ENCODE data around the gene ZNF70.

DNA sequence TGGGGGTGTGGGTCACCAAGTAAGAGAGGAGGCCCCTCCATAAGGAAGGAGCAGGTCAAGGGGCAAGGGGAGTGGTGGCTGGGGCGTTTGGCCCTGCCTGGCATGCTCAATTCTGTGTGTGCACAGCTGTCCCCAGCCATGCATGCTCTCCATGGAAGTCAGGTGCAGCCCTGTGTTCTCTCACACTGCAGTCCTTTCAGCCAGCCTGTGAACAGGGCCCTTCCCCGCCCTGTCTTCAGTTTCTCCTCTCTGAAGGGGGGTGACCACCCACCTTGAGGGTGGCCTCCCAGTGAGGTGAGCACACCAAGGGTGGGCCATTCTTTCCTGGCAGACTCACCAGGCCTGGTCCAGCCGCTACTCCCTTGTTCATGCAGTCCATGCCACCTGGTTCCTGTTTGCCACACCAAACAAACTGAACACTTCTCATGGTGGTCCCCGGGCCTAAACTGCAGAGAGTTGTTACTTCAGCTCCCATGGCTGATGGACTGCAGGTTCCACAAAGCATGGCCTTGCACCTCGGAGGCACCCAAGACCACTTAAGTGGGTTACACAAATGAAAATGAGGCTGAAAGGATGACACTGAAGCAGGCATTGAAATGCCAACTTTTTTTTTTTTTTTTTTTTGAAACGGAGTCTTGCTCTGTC is 18.5 kb upstream of the ZNF70 start:
- TF ChIP-seq, protein P1, sequence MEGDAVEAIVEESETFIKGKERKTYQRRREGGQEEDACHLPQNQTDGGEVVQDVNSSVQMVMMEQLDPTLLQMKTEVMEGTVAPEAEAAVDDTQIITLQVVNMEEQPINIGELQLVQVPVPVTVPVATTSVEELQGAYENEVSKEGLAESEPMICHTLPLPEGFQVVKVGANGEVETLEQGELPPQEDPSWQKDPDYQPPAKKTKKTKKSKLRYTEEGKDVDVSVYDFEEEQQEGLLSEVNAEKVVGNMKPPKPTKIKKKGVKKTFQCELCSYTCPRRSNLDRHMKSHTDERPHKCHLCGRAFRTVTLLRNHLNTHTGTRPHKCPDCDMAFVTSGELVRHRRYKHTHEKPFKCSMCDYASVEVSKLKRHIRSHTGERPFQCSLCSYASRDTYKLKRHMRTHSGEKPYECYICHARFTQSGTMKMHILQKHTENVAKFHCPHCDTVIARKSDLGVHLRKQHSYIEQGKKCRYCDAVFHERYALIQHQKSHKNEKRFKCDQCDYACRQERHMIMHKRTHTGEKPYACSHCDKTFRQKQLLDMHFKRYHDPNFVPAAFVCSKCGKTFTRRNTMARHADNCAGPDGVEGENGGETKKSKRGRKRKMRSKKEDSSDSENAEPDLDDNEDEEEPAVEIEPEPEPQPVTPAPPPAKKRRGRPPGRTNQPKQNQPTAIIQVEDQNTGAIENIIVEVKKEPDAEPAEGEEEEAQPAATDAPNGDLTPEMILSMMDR (IDR thresholded peaks at IDR 0.05 in 2 of 3, conservative IDR thresholded peaks at IDR 0.05 in 1 of 3; ENCODE audit: control insufficient read depth in 2 of 3, extremely low read depth in 1 of 3, insufficient read depth in 1 of 3, low read depth in 3 of 3, low read length in 3 of 3): no peak
- TF ChIP-seq BCL11A (IDR thresholded peaks at IDR 0.05; ENCODE audit: low read depth, low read length) (no peak), DPF2 (IDR thresholded peaks at IDR 0.05) (no peak), ZSCAN29 (IDR thresholded peaks at IDR 0.05) (no peak), RAD21 (IDR thresholded peaks at IDR 0.05; ENCODE audit: insufficient read depth, low read depth, low read length) (no peak)
- TF ChIP-seq, protein P2, sequence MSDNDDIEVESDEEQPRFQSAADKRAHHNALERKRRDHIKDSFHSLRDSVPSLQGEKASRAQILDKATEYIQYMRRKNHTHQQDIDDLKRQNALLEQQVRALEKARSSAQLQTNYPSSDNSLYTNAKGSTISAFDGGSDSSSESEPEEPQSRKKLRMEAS (IDR thresholded peaks at IDR 0.05; ENCODE audit: low read depth, low read length): no peak
